Measurements from ENCODE around the gene MIER1. TPM values are rescaled to one million over a fixed set of nuclear protein-coding genes. Genes with fewer than 3 reads are reported as not detected.

MIER1 gene
- total RNA-seq, 1 donor from 2014 or later: 40.1 TPM

GRCh38 chr1:67031859-67032247 lies 107.1 kb downstream of the MIER1 start:
- Mint-ChIP-seq H3K27ac (ENCODE audit: unreplicated experiment) (no peak overlapping the region), H3K4me3 (ENCODE audit: unreplicated experiment) (no peak overlapping the region), H3K4me1 (ENCODE audit: low read depth) (peaks cover 8% of the 10 kb centered on the region), H3K36me3 (ENCODE audit: low read depth) (peaks cover 29% of the 10 kb centered on the region), H3K9me3 (ENCODE audit: low read depth) (peaks cover 21% of the 10 kb centered on the region), H3K27me3 (ENCODE audit: low read depth) (no peaks in the 10 kb centered on the region)
- TF ChIP-seq CTCF (IDR thresholded peaks at IDR 0.05): no peak
- no peak for DNase-seq (ENCODE audit: low spot score)

Other genes starting within 250 kb of the MIER1 start
- gene DYNLT5, start 172.5 kb upstream of the MIER1 start, total RNA-seq: not detected in 3 replicates
- not detected in 3 replicates for gene INSL5, start 123.7 kb upstream of the MIER1 start, total RNA-seq
- 5.8 to 13.0 TPM (median 9.6 TPM) in 3 replicates for gene DNAI4, start 134 bp upstream of the MIER1 start, total RNA-seq
- 9.2 to 14.8 TPM (median 9.3 TPM) in 3 replicates for gene SLC35D1, start 129.2 kb downstream of the MIER1 start, total RNA-seq
- not detected in 3 replicates for gene C1orf141, start 210.0 kb downstream of the MIER1 start, total RNA-seq
- not detected in 3 replicates for gene IL23R, start 241.5 kb downstream of the MIER1 start, total RNA-seq